CD14-positive monocyte (primary cell): ENCODE data around the gene LAMB3. TPM values are rescaled to one million over a fixed set of nuclear protein-coding genes. Genes with fewer than 3 reads are reported as not detected.

Experiments
- DNase-seq, 3 donors: peaks; one replicate each; pipeline ENCODE4 v3.0.0-alpha.2; 2011 to 2022
- H2AFZ ChIP-seq: 2 replicates; pipeline ENCODE4 v1.6.0; 2012; ENCODE audit warnings: mild to moderate bottlenecking, low read depth, low read length, inconsistent platforms; ENCODE audit not compliant: insufficient read depth, poor library complexity, severe bottlenecking
- H3K27ac ChIP-seq, 2 donors: 1 replicate in 1 of 2; 2 replicates in 1 of 2; pipeline ENCODE4 v1.5.1; 2012 to 2013; ENCODE audit warnings: low read length in 2 of 2, control low read depth in 1 of 2, inconsistent platforms in 1 of 2, low read depth in 1 of 2, mild to moderate bottlenecking in 1 of 2
- H3K27me3 ChIP-seq, 2 donors: one replicate each; pipeline versions ENCODE4 v1.6.0 to v1.6.1; 2011 to 2013; ENCODE audit warnings: low read length in 2 of 2; ENCODE audit not compliant: control insufficient read depth in 2 of 2, insufficient read depth in 2 of 2
- H3K36me3 ChIP-seq, 2 donors: replicated peaks in 1 of 2; 1 replicate in 1 of 2; 2 replicates in 1 of 2; pipeline versions ENCODE4 v1.5.1 to v1.6.1; 2012 to 2013; ENCODE audit warnings: low read length in 2 of 2, control low read depth in 1 of 2, inconsistent platforms in 1 of 2, mild to moderate bottlenecking in 1 of 2; ENCODE audit not compliant: insufficient read depth in 2 of 2, control insufficient read depth in 1 of 2
- H3K4me1 ChIP-seq, 2 donors: 1 replicate in 1 of 2; 2 replicates in 1 of 2; pipeline versions ENCODE4 v1.5.1 to v1.6.1; 2012 to 2013; ENCODE audit warnings: low read length in 2 of 2, control low read depth in 1 of 2, inconsistent platforms in 1 of 2, mild to moderate bottlenecking in 1 of 2, moderate library complexity in 1 of 2; ENCODE audit not compliant: insufficient read depth in 2 of 2, control insufficient read depth in 1 of 2
- H3K4me2 ChIP-seq: replicated peaks from 2 replicates; pipeline ENCODE3; 2012; ENCODE audit warnings: low read length, moderate library complexity, mild to moderate bottlenecking; ENCODE audit not compliant: poor library complexity, severe bottlenecking; ENCODE audit errors: extremely low read depth
- H3K4me3 ChIP-seq, 3 experiments: fragments of 200-600 bp in 1 of 3; sonication (generic) in 1 of 3; replicated peaks in 1 of 3; 1 replicate in 2 of 3; 2 replicates in 1 of 3; pipeline ENCODE4 v1.5.1; 2011 to 2013; ENCODE audit warnings: low read length in 3 of 3, mild to moderate bottlenecking in 3 of 3, control low read depth in 2 of 3, low read depth in 2 of 3, inconsistent platforms in 1 of 3, moderate library complexity in 1 of 3
- H3K79me2 ChIP-seq: 2 replicates; pipeline ENCODE4 v1.6.0; 2012; ENCODE audit warnings: mild to moderate bottlenecking, control low read depth, inconsistent platforms, low read length, moderate library complexity; ENCODE audit not compliant: insufficient read depth
- H3K9ac ChIP-seq: 2 replicates; pipeline ENCODE4 v1.6.0; 2017; ENCODE audit warnings: low read length, mild to moderate bottlenecking; ENCODE audit not compliant: insufficient read depth, poor library complexity, severe bottlenecking
- H3K9me3 ChIP-seq, 2 donors: replicated peaks in 1 of 2; 1 replicate in 1 of 2; 2 replicates in 1 of 2; pipeline versions ENCODE4 v1.5.1 to v1.6.1; 2012 to 2013; ENCODE audit warnings: low read length in 2 of 2, control low read depth in 1 of 2; ENCODE audit not compliant: control insufficient read depth in 1 of 2, insufficient read depth in 1 of 2
- H4K20me1 ChIP-seq: 2 replicates; pipeline ENCODE4 v1.6.0; 2012; ENCODE audit warnings: mild to moderate bottlenecking, low read length, control low read depth, moderate library complexity; ENCODE audit not compliant: insufficient read depth
- H3K27ac Mint-ChIP-seq, 7 donors: one replicate each; pipeline ENCODE4 v1.8.0; 2020; ENCODE audit warnings: mild to moderate bottlenecking in 7 of 7, mixed read lengths in 7 of 7, moderate library complexity in 6 of 7, inconsistent platforms in 2 of 7
- H3K27me3 Mint-ChIP-seq, 3 donors: one replicate each; pipeline ENCODE4 v1.8.0; 2021 to 2022; ENCODE audit warnings: low read depth in 3 of 3, mild to moderate bottlenecking in 3 of 3, mixed read lengths in 3 of 3, moderate library complexity in 3 of 3, inconsistent platforms in 1 of 3
- H3K36me3 Mint-ChIP-seq, 2 donors: one replicate each; pipeline ENCODE4 v1.8.0; 2020; ENCODE audit warnings: mixed read lengths in 2 of 2, inconsistent platforms in 1 of 2, mild to moderate bottlenecking in 1 of 2
- H3K4me1 Mint-ChIP-seq: one replicate; pipeline ENCODE4 v1.8.0; 2020; ENCODE audit warnings: mild to moderate bottlenecking, mixed read lengths
- H3K4me3 Mint-ChIP-seq, 2 donors: one replicate each; pipeline ENCODE4 v1.8.0; 2020; ENCODE audit warnings: mild to moderate bottlenecking in 2 of 2, mixed read lengths in 2 of 2, moderate library complexity in 1 of 2
- H3K9me3 Mint-ChIP-seq, 7 donors: one replicate each; pipeline ENCODE4 v1.8.0; 2020 to 2022; ENCODE audit warnings: mixed read lengths in 7 of 7, mild to moderate bottlenecking in 6 of 7, moderate library complexity in 6 of 7, inconsistent platforms in 2 of 7
- CTCF ChIP-seq: fragments of 200-600 bp; IDR thresholded peaks from one replicate; pipeline ENCODE4 v1.8.0; 2022; ENCODE audit warnings: antibody characterized with exemption, mild to moderate bottlenecking
- WGBS: methylation state at CpG from one replicate; pipeline ENCODE4 v1.1.5; 2013; ENCODE audit warnings: missing lambda C conversion rate; ENCODE audit not compliant: insufficient coverage; 5-methylcytosine and 5-hydroxymethylcytosine counted together
- intact Hi-C, 2 donors: fragments of 100-400 bp; cut with micrococcal nuclease; formaldehyde crosslinking; loops; one replicate each; pipeline versions ENCODE4 v1.15.0 to v1.15.1; 2023
- polyA plus RNA-seq, 3 donors: library from polyadenylated mRNA; depleted of rRNA in 1 of 3; unstranded in 2 of 3; stranded (reverse) in 1 of 3; fragments of 300-500 nt in 2 of 3; fragments of >200 nt in 1 of 3; fragmentation: Illumina TruSeq in 2 of 3; gene quantifications; 1 replicate in 2 of 3; 2 replicates in 1 of 3; pipeline ENCODE4 v1.2.3, GENCODE V29; 2012 to 2021

Gene LAMB3
- polyA plus RNA-seq, 3 donors: 0.29 to 0.67 (median 0.30) TPM

- H3K9me3 ChIP-seq: no peaks in the 10 kb centered on the region
- peaks cover 10 to 17% of the 10 kb centered on the region in 2 donors for H3K27me3 ChIP-seq
- no peaks in the 10 kb centered on the region for H4K20me1 ChIP-seq
- Mint-ChIP-seq H3K27me3 (peaks cover 3 to 18% (median 10%) of the 10 kb centered on the region in 3 donors), H3K4me3 (no peak overlapping the region), H3K27ac (peak overlapping the region in 2 of 7 donors; percentile 58 to 65), H3K36me3 (no peaks in the 10 kb centered on the region), H3K9me3 (peaks cover 0 to 2% (median 0%) of the 10 kb centered on the region in 7 donors), H3K4me1 (peaks cover 6% of the 10 kb centered on the region)
- no peak overlapping the region for H3K4me2 ChIP-seq
- H3K36me3 ChIP-seq: no peaks in the 10 kb centered on the region
- TF ChIP-seq CTCF: no peak
- intact Hi-C loops: loop anchor here (2.0 to 10.0 kb wide), 2 partner anchors 89 to 91 kb away; no protein-coding TSS in a partner anchor
- no peak overlapping the region for H3K4me3 ChIP-seq
- H3K9ac ChIP-seq: no peak overlapping the region
- no peak for DNase-seq
- H2AFZ ChIP-seq: no peak overlapping the region
- 88% methylated on average over 4 of the region's 5 CpGs for WGBS
- no peaks in the 10 kb centered on the region for H3K4me1 ChIP-seq
- H3K27ac ChIP-seq: no peak overlapping the region
- H3K79me2 ChIP-seq: no peaks in the 10 kb centered on the region
Observed at GRCh38 chr1:209603877-209604276, 48.3 kb downstream of the LAMB3 start.

- H4K20me1 ChIP-seq: no peaks in the 10 kb centered on the region
- no peaks in the 10 kb centered on the region for H3K4me1 ChIP-seq
- H3K9ac ChIP-seq: no peak overlapping the region
- H3K4me3 ChIP-seq: no peak overlapping the region
- Mint-ChIP-seq H3K4me3 (no peak overlapping the region), H3K9me3 (peaks cover 0 to 2% (median 0%) of the 10 kb centered on the region in 7 donors), H3K36me3 (no peaks in the 10 kb centered on the region), H3K27me3 (peaks cover 7 to 16% (median 9%) of the 10 kb centered on the region in 3 donors), H3K4me1 (peaks cover 2% of the 10 kb centered on the region), H3K27ac (no peak overlapping the region)
- peak; percentile 40 to 75 (median 48) for DNase-seq
- no peaks in the 10 kb centered on the region for H3K36me3 ChIP-seq
- H3K4me2 ChIP-seq: no peak overlapping the region
- H2AFZ ChIP-seq: no peak overlapping the region
- H3K27ac ChIP-seq: no peak overlapping the region
- WGBS: 35% methylated on average over 4 of the region's 6 CpGs
- peak; percentile 66 for TF ChIP-seq CTCF
- H3K27me3 ChIP-seq: peaks cover 13 to 17% of the 10 kb centered on the region in 2 donors
- no peaks in the 10 kb centered on the region for H3K9me3 ChIP-seq
- intact Hi-C loops: loop anchor here (2.0 to 10.0 kb wide), 2 partner anchors 91 to 93 kb away; no protein-coding TSS in a partner anchor
- no peaks in the 10 kb centered on the region for H3K79me2 ChIP-seq
Observed at GRCh38 chr1:209601809-209602657, 50.2 kb downstream of the LAMB3 start.
